ENCODE results near the gene SMURF1.
A peak's percentile ranks its signal among the peaks of the same experiment; 100 is the strongest.

The SMURF1 gene

DNA sequence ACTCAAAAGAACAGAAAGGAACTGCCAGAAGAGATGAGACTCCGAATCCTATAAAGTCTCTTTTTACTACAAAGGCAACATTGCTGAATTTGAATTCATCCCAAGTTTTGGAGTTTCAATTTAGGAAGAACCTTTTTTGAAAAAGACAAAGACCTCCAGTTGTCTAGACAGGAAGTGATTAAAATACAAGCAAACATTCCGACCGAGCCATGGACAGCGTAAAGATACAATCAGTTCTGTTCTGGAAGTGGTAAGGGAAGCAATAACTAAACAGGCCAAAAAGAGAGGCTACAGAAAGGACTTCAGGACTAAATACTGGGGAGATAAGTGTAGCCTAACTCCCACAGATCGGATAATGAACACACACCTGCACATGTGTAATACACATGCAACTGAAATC lies 101.0 kb downstream of the SMURF1 start:
- H3K27ac ChIP-seq, result no peak overlapping the region

DNA sequence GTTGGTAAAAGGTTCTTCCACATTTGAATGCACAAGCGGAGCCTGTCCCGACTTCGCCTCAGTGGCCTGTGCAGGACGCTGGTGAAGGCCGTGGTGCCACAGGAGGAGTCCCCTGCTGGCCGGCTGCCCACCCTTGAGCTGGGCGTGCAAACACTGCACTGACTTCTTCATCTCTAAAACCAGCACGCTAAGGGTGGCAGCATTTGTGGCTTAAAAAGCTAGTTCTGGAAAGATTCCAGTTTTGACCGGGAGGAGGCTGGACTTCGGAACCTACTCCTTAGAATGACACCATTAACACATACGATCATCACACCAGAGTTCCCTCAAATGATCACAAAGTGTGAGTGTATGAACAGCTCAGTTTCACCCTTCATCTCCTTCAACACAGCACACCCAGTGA lies 102.4 kb downstream of the SMURF1 start:
- no peaks in the 10 kb centered on the region for H3K79me2 ChIP-seq
- H3K9me3 ChIP-seq (ENCODE audit: control insufficient read depth, low read length), result no peaks in the 10 kb centered on the region
- H3K27ac ChIP-seq, result no peak overlapping the region
- no peaks in the 10 kb centered on the region for H3K36me3 ChIP-seq (ENCODE audit: control insufficient read depth, insufficient read depth, low read length)
- H3K4me2 ChIP-seq (ENCODE audit: low read length), result no peak overlapping the region
- TF ChIP-seq, protein P1, sequence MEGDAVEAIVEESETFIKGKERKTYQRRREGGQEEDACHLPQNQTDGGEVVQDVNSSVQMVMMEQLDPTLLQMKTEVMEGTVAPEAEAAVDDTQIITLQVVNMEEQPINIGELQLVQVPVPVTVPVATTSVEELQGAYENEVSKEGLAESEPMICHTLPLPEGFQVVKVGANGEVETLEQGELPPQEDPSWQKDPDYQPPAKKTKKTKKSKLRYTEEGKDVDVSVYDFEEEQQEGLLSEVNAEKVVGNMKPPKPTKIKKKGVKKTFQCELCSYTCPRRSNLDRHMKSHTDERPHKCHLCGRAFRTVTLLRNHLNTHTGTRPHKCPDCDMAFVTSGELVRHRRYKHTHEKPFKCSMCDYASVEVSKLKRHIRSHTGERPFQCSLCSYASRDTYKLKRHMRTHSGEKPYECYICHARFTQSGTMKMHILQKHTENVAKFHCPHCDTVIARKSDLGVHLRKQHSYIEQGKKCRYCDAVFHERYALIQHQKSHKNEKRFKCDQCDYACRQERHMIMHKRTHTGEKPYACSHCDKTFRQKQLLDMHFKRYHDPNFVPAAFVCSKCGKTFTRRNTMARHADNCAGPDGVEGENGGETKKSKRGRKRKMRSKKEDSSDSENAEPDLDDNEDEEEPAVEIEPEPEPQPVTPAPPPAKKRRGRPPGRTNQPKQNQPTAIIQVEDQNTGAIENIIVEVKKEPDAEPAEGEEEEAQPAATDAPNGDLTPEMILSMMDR (IDR thresholded peaks at IDR 0.05), result no peak
- H3K27me3 ChIP-seq (ENCODE audit: control insufficient read depth, insufficient read depth, low read length), result no peaks in the 10 kb centered on the region
- no peak overlapping the region for H3K4me3 ChIP-seq (ENCODE audit: low read depth, low read length)
- no peak overlapping the region for H2AFZ ChIP-seq
- H3K9ac ChIP-seq, result no peak overlapping the region
- no peaks in the 10 kb centered on the region for H3K4me1 ChIP-seq

More for the DNA sequence above, 101.0 kb downstream of the SMURF1 start:
- Histone ChIP-seq H3K27me3 (ENCODE audit: control insufficient read depth, insufficient read depth, low read length) (no peaks in the 10 kb centered on the region), H2AFZ (no peak overlapping the region), H3K36me3 (ENCODE audit: control insufficient read depth, insufficient read depth, low read length) (no peaks in the 10 kb centered on the region), H3K4me3 (ENCODE audit: low read depth, low read length) (no peak overlapping the region), H3K9ac (no peak overlapping the region), H3K79me2 (no peaks in the 10 kb centered on the region), H3K9me3 (ENCODE audit: control insufficient read depth, low read length) (no peaks in the 10 kb centered on the region), H3K4me2 (ENCODE audit: low read length) (no peak overlapping the region), H3K4me1 (no peaks in the 10 kb centered on the region)
- TF ChIP-seq, protein P1 (IDR thresholded peaks at IDR 0.05), result no peak

DNA sequence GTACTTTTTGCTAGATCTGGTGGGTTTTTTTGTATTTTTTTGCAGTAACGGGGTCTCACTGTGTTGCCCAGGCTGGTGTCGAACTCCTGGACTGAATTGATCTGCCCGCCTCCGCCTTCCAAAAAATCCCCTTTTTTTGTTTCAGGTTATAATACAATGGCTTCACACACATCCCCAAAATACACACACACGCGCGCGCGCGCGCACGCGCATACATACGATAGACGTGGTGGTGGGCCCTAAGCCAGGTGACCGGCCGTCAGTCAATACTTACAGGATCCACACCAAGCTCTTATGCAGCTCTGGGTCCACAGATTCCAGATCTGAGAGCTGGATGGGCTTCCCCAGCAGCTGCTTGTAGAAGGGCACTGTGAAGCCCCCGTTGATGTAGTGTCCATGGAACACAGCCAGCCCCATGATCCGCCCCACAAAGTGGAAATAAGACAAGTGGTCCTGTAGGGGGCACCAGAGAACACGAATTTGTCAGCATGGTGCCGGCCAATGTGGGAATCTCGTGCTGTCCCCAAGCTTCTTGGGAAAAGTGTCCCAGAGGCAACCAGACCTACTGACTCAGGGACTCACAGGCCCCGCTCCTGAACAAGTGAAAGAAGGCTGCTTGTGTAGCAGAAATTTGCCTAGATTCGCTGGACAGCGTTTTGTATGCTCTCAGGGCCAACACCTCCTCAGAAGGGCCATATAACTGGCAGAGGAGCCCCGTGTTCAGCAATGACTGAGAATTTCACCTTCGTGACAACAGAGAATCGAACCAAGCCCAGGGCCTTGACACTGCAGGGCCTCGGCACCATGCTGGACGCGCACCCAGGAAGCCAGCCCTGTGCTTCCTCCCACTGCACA lies 103.6 kb downstream of the SMURF1 start:
- H3K36me3 ChIP-seq (ENCODE audit: control insufficient read depth, insufficient read depth, low read length), result no peaks in the 10 kb centered on the region
- no peak overlapping the region for H3K27ac ChIP-seq
- TF ChIP-seq, protein P1 (IDR thresholded peaks at IDR 0.05), result peak; percentile 72

DNA sequence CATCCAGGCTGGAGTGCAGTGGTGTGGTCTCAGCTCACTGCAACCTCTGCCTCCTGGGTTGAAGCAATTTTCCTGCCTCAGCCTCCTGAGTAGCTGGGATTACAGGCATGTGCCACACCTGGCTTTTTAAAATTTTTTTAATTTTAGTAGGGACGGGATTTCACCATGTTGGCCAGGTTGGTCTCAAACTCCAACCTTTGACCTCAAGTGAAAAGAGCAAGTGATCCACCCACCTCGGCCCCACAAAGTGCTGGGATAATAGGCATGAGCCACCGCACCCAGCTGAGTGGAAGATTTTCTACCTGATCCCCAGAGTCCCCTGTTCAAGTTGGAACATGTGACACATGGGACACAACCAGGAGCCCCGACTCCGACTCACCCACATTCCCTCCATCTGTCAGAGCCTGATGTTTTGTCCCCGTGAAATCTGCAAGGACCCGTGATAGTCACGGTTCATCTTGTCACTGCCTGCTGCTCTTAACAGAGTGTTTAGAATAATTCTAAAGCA lies 104.5 kb downstream of the SMURF1 start:
- Histone ChIP-seq H3K36me3 (ENCODE audit: control insufficient read depth, insufficient read depth, low read length) (no peaks in the 10 kb centered on the region), H2AFZ (no peak overlapping the region), H3K4me1 (no peaks in the 10 kb centered on the region), H3K27ac (no peak overlapping the region), H3K9ac (no peak overlapping the region), H3K79me2 (no peaks in the 10 kb centered on the region), H3K9me3 (ENCODE audit: control insufficient read depth, low read length) (no peaks in the 10 kb centered on the region), H3K27me3 (ENCODE audit: control insufficient read depth, insufficient read depth, low read length) (no peaks in the 10 kb centered on the region), H3K4me2 (ENCODE audit: low read length) (no peak overlapping the region), H3K4me3 (ENCODE audit: low read depth, low read length) (no peak overlapping the region)
- TF ChIP-seq, protein P1 (IDR thresholded peaks at IDR 0.05), result no peak

More for the DNA sequence above, 103.6 kb downstream of the SMURF1 start:
- no peak overlapping the region for H3K9ac ChIP-seq
- no peaks in the 10 kb centered on the region for H3K4me1 ChIP-seq
- no peak overlapping the region for H2AFZ ChIP-seq
- no peaks in the 10 kb centered on the region for H3K9me3 ChIP-seq (ENCODE audit: control insufficient read depth, low read length)
- no peaks in the 10 kb centered on the region for H3K79me2 ChIP-seq
- H3K4me2 ChIP-seq (ENCODE audit: low read length), result no peak overlapping the region
- no peak overlapping the region for H3K4me3 ChIP-seq (ENCODE audit: low read depth, low read length)
- no peaks in the 10 kb centered on the region for H3K27me3 ChIP-seq (ENCODE audit: control insufficient read depth, insufficient read depth, low read length)

Measured in parathyroid adenoma (tissue), 2 donors.